Activated T-cell treated with anti-CD3 and anti-CD28 coated beads, Interleukin-2, amount 50 U/mL, for 72 hours (primary cell): Measurements from ENCODE around the gene SNRK. TPM values are rescaled to one million over a fixed set of nuclear protein-coding genes. Genes with fewer than 3 reads are reported as not detected.
A peak's percentile ranks its signal among the peaks of the same experiment; 100 is the strongest.

Experiments used
- ATAC-seq, 2 donors: fragments of 150-1000 bp; cut with Tn5 transposase; replicated peaks in 1 of 2; 2 replicates each; pipeline ENCODE4 v1.10.0; 2021; ENCODE audit warnings: moderate library complexity in 2 of 2, mild to moderate bottlenecking in 1 of 2
- DNase-seq, 2 donors: peaks; one replicate each; pipeline ENCODE4 v3.0.0; 2021 to 2022; ENCODE audit warnings: mixed read lengths in 1 of 2
- H3K27ac Mint-ChIP-seq: one replicate; pipeline ENCODE4 v1.8.0; 2022; ENCODE audit warnings: mild to moderate bottlenecking, moderate library complexity, mixed read lengths
- H3K27me3 Mint-ChIP-seq: one replicate; pipeline ENCODE4 v1.8.0; 2022; ENCODE audit warnings: low read depth, mixed read lengths
- H3K36me3 Mint-ChIP-seq, 2 donors: one replicate each; pipeline ENCODE4 v1.8.0; 2022; ENCODE audit warnings: mixed read lengths in 2 of 2, mild to moderate bottlenecking in 1 of 2; ENCODE audit not compliant: insufficient read depth in 2 of 2
- H3K4me1 Mint-ChIP-seq: one replicate; pipeline ENCODE4 v1.8.0; 2022; ENCODE audit warnings: low read depth, mixed read lengths
- H3K4me3 Mint-ChIP-seq, 2 donors: one replicate each; pipeline ENCODE4 v1.8.0; 2022; ENCODE audit warnings: mild to moderate bottlenecking in 2 of 2, mixed read lengths in 2 of 2, moderate library complexity in 2 of 2
- H3K9me3 Mint-ChIP-seq, 2 donors: one replicate each; pipeline ENCODE4 v1.8.0; 2022; ENCODE audit warnings: mixed read lengths in 2 of 2
- total RNA-seq, 2 donors: library from RNA; stranded (reverse); gene quantifications; one replicate each; pipeline ENCODE4 v1.2.3, GENCODE V29; 2022

Gene SNRK
- total RNA-seq, 2 donors from 2014 or later: 32.9 to 37.8 TPM

GRCh38 chr3:43378066-43378935, 92.0 kb downstream of the SNRK start:
- Mint-ChIP-seq H3K27ac (no peak overlapping the region), H3K36me3 (no peaks in the 10 kb centered on the region), H3K9me3 (peaks cover 0 to 1% of the 10 kb centered on the region in 2 donors), H3K4me3 (no peak overlapping the region), H3K4me1 (peaks cover 13% of the 10 kb centered on the region), H3K27me3 (no peaks in the 10 kb centered on the region)
- peak; percentile 68 to 73 for DNase-seq
- peak; percentile 84 to 86 for ATAC-seq

- Mint-ChIP-seq H3K36me3 (peaks cover 0 to under 1% of the 10 kb centered on the region in 2 donors), H3K4me1 (peaks cover 13% of the 10 kb centered on the region), H3K27me3 (no peaks in the 10 kb centered on the region), H3K27ac (no peak overlapping the region), H3K4me3 (no peak overlapping the region), H3K9me3 (peaks cover 0 to 3% of the 10 kb centered on the region in 2 donors)
- DNase-seq: no peak
- no peak for ATAC-seq
These were observed 93.0 kb downstream of the SNRK start for GRCh38 chr3:43379343-43379742.

- Mint-ChIP-seq H3K27me3 (no peaks in the 10 kb centered on the region), H3K36me3 (peaks cover 2 to 8% of the 10 kb centered on the region in 2 donors), H3K4me3 (no peak overlapping the region), H3K4me1 (peaks cover 47% of the 10 kb centered on the region), H3K9me3 (peaks cover under 1 to 6% of the 10 kb centered on the region in 2 donors), H3K27ac (no peak overlapping the region)
- no peak for ATAC-seq
- no peak for DNase-seq
These were observed 101.8 kb downstream of the SNRK start for GRCh38 chr3:43388175-43388574.

- Mint-ChIP-seq H3K4me3 (peak overlapping the region in 1 of 2 donors; percentile 20), H3K9me3 (peaks cover 2 to 10% of the 10 kb centered on the region in 2 donors), H3K36me3 (peaks cover 3 to 11% of the 10 kb centered on the region in 2 donors), H3K4me1 (peaks cover 49% of the 10 kb centered on the region), H3K27me3 (no peaks in the 10 kb centered on the region), H3K27ac (peak overlapping the region; percentile 12)
- ATAC-seq (no peak), DNase-seq (no peak)
These were observed 102.6 kb downstream of the SNRK start for GRCh38 chr3:43388915-43389314.

GRCh38 chr3:43389388-43390254, 103.3 kb downstream of the SNRK start:
- Mint-ChIP-seq H3K4me3 (peak overlapping the region; percentile 20 to 64), H3K4me1 (peaks cover 52% of the 10 kb centered on the region), H3K9me3 (peaks cover 2 to 8% of the 10 kb centered on the region in 2 donors), H3K27ac (peak overlapping the region; percentile 81), H3K36me3 (peaks cover 3 to 8% of the 10 kb centered on the region in 2 donors), H3K27me3 (no peaks in the 10 kb centered on the region)
- DNase-seq (peak; percentile 77 to 82), ATAC-seq (peak; percentile 97)

GRCh38 chr3:43390255-43390588, 103.9 kb downstream of the SNRK start:
- no peaks in the 10 kb centered on the region for H3K27me3 Mint-ChIP-seq
- H3K36me3 Mint-ChIP-seq: peaks cover 3 to 5% of the 10 kb centered on the region in 2 donors
- DNase-seq: no peak
- H3K4me3 Mint-ChIP-seq: peak overlapping the region; percentile 20 to 64
- peaks cover 52% of the 10 kb centered on the region for H3K4me1 Mint-ChIP-seq
- ATAC-seq: peak in 1 of 2 donors; percentile 15
- peak overlapping the region; percentile 81 for H3K27ac Mint-ChIP-seq
- peaks cover 2 to 8% of the 10 kb centered on the region in 2 donors for H3K9me3 Mint-ChIP-seq

GRCh38 chr3:43391621-43392020, 105.3 kb downstream of the SNRK start:
- Mint-ChIP-seq H3K9me3 (peaks cover 2 to 8% of the 10 kb centered on the region in 2 donors), H3K4me3 (no peak overlapping the region), H3K36me3 (peaks cover 3 to 5% of the 10 kb centered on the region in 2 donors), H3K27me3 (no peaks in the 10 kb centered on the region), H3K27ac (peak overlapping the region; percentile 3), H3K4me1 (peaks cover 52% of the 10 kb centered on the region)
- ATAC-seq: peak in 1 of 2 donors; percentile 37
- peak in 1 of 2 donors; percentile 21 for DNase-seq

GRCh38 chr3:43394041-43394554, 107.8 kb downstream of the SNRK start:
- no peak for ATAC-seq
- Mint-ChIP-seq H3K27me3 (no peaks in the 10 kb centered on the region), H3K36me3 (peaks cover 3 to 5% of the 10 kb centered on the region in 2 donors), H3K9me3 (peaks cover 2 to 8% of the 10 kb centered on the region in 2 donors), H3K4me1 (peaks cover 39% of the 10 kb centered on the region), H3K27ac (peak overlapping the region; percentile 22), H3K4me3 (no peak overlapping the region)
- DNase-seq: no peak

GRCh38 chr3:43399034-43399433, 112.7 kb downstream of the SNRK start:
- Mint-ChIP-seq H3K27me3 (no peaks in the 10 kb centered on the region), H3K9me3 (no peaks in the 10 kb centered on the region), H3K36me3 (no peaks in the 10 kb centered on the region), H3K4me1 (peaks cover 2% of the 10 kb centered on the region), H3K27ac (peak overlapping the region; percentile 67), H3K4me3 (no peak overlapping the region)
- DNase-seq (no peak), ATAC-seq (no peak)

GRCh38 chr3:43400167-43400566, 113.8 kb downstream of the SNRK start:
- no peak for ATAC-seq
- Mint-ChIP-seq H3K27ac (no peak overlapping the region), H3K4me1 (no peaks in the 10 kb centered on the region), H3K4me3 (no peak overlapping the region), H3K36me3 (no peaks in the 10 kb centered on the region), H3K9me3 (no peaks in the 10 kb centered on the region), H3K27me3 (no peaks in the 10 kb centered on the region)
- DNase-seq: no peak
